Renal cortex interstitium (tissue), 15 donors: Measurements from ENCODE around the gene GLDC. TPM values are rescaled to one million over a fixed set of nuclear protein-coding genes. Genes with fewer than 3 reads are reported as not detected.
"Not testable (repeated sequence)": the region's sequence is repeated elsewhere in the genome, so short reads cannot be mapped to it uniquely, and the experiment has no call there.

Experiments used
- DNase-seq, 11 donors: peaks; one replicate each; pipeline ENCODE4 v3.0.0-alpha.2; 2013; ENCODE audit warnings: low read depth in 9 of 11, low spot score in 4 of 11; ENCODE audit errors: extremely low read depth in 1 of 11
- long read RNA-seq, 16 experiments: transcript quantifications; one replicate each; lab custom pipeline, GENCODE V29; 2026
- polyA plus RNA-seq, 3 donors: library from polyadenylated mRNA; unstranded; fragments of 120-200 nt; gene quantifications; one replicate each; pipeline ENCODE4 v1.2.1, GENCODE V29; 2013; ENCODE audit not compliant: insufficient read length in 3 of 3

The GLDC gene
- polyA plus RNA-seq: 10 to 100 TPM; 18.8 to 21.4 (median 19.0) TPM
- long read RNA-seq, donor 1, partial matches to known transcripts: 0 of 1 reads
- long read RNA-seq, donor 1, other reads (novel, unspliced or antisense): 0 of 1 reads
- long read RNA-seq, donor 2, partial matches to known transcripts: 0 of 2 reads
- long read RNA-seq, donor 2, other reads (novel, unspliced or antisense): 0 of 2 reads
- long read RNA-seq, donor 3, partial matches to known transcripts: 0 of 3 reads
- long read RNA-seq, donor 3, other reads (novel, unspliced or antisense): 0 of 3 reads
- long read RNA-seq, donor 4, partial matches to known transcripts: 0 of 1 reads
- long read RNA-seq, donor 4, other reads (novel, unspliced or antisense): 0 of 1 reads
- long read RNA-seq, donor 5: 0 reads
- long read RNA-seq, donor 6: 0 reads
- long read RNA-seq, donor 7: 0 reads
- long read RNA-seq, donor 8, partial matches to known transcripts: 0 of 7 reads
- long read RNA-seq, donor 8, other reads (novel, unspliced or antisense): 5 of 7 reads
- long read RNA-seq, donor 9, partial matches to known transcripts: 0 of 2 reads
- long read RNA-seq, donor 9, other reads (novel, unspliced or antisense): 0 of 2 reads
- long read RNA-seq, donor 10, partial matches to known transcripts: 0 of 1 reads
- long read RNA-seq, donor 10, other reads (novel, unspliced or antisense): 0 of 1 reads
- long read RNA-seq, donor 11: 0 reads
- long read RNA-seq, donor 12, partial matches to known transcripts: 0 of 1 reads
- long read RNA-seq, donor 12, other reads (novel, unspliced or antisense): 0 of 1 reads
- long read RNA-seq, donor 13: 0 reads
- long read RNA-seq, donor 14, partial matches to known transcripts: 0 of 4 reads
- long read RNA-seq, donor 14, other reads (novel, unspliced or antisense): 0 of 4 reads
- long read RNA-seq, donor 15: 0 reads
- long read RNA-seq, donor 16, partial matches to known transcripts: 0 of 4 reads
- long read RNA-seq, donor 16, other reads (novel, unspliced or antisense): 0 of 4 reads

GRCh38 chr9:6645355-6646292, at the start of gene GLDC:
TSS of gene GLDC (minus strand) at chr9:6645729. CDS start at chr9:6645499, 230 bp downstream.
- DNase-seq: peak in 10 of 11 donors; percentile 35 to 78 (median 62)

- no peak for DNase-seq
Observed at GRCh38 chr9:6692881-6693361, 47.4 kb upstream of the GLDC start.

- no peak for DNase-seq
Observed at GRCh38 chr9:6692433-6692832, 46.9 kb upstream of the GLDC start.

GRCh38 chr9:6690675-6691070, 45.1 kb upstream of the GLDC start:
- DNase-seq: not testable (repeated sequence)

- no peak for DNase-seq
Observed at GRCh38 chr9:6689893-6690674, 44.6 kb upstream of the GLDC start.

- no peak for DNase-seq
Observed at GRCh38 chr9:6687180-6687579, 41.7 kb upstream of the GLDC start.

GRCh38 chr9:6686396-6686795, 40.9 kb upstream of the GLDC start:
- DNase-seq: no peak

GRCh38 chr9:6681957-6682501, 36.5 kb upstream of the GLDC start:
- DNase-seq: no peak

GRCh38 chr9:6681147-6681956, 35.8 kb upstream of the GLDC start:
- peak; percentile 91 to 96 (median 95) for DNase-seq

- DNase-seq: peak in 6 of 11 donors; percentile 32 to 55 (median 48)
Observed at GRCh38 chr9:6680797-6681146, 35.2 kb upstream of the GLDC start.

GRCh38 chr9:6677803-6678202, 32.3 kb upstream of the GLDC start:
- no peak for DNase-seq

- no peak for DNase-seq
Observed at GRCh38 chr9:6676254-6676921, 30.9 kb upstream of the GLDC start.

GRCh38 chr9:6675268-6675667, 29.7 kb upstream of the GLDC start:
- DNase-seq: no peak

GRCh38 chr9:6673326-6674025, 27.9 kb upstream of the GLDC start:
- no peak for DNase-seq

- no peak for DNase-seq
Observed at GRCh38 chr9:6672118-6672517, 26.6 kb upstream of the GLDC start.

- DNase-seq: no peak
Observed at GRCh38 chr9:6671416-6671815, 25.9 kb upstream of the GLDC start.
